Karpas-422 (cell line): ENCODE measurements around the gene ZNF493. TPM values are rescaled to one million over a fixed set of nuclear protein-coding genes. Genes with fewer than 3 reads are reported as not detected.

ENCODE experiments used
- DNase-seq: peaks from one replicate; pipeline ENCODE4 v3.0.0-alpha.2; 2015
- H2AFZ ChIP-seq: fragments of 200-600 bp; sonication (generic); 2 replicates; pipeline ENCODE4 v1.6.1; 2014; ENCODE audit warnings: antibody characterized with exemption, low read length, mixed read lengths
- H3K27ac ChIP-seq: fragments of 200-600 bp; sonication (generic); 2 replicates; pipeline ENCODE4 v1.5.1; 2014; ENCODE audit warnings: mild to moderate bottlenecking, low read length, moderate library complexity
- H3K27me3 ChIP-seq: fragments of 200-600 bp; sonication (generic); 2 replicates; pipeline ENCODE4 v1.6.1; 2014; ENCODE audit warnings: low read length, mixed read lengths
- H3K36me3 ChIP-seq: fragments of 200-600 bp; sonication (generic); 2 replicates; pipeline ENCODE4 v1.6.1; 2014; ENCODE audit warnings: low read length, mixed read lengths; ENCODE audit not compliant: insufficient read depth
- H3K4me1 ChIP-seq: fragments of 200-600 bp; sonication (generic); 2 replicates; pipeline ENCODE4 v1.6.1; 2014; ENCODE audit warnings: mild to moderate bottlenecking, low read length, mixed read lengths
- H3K4me2 ChIP-seq: fragments of 200-600 bp; sonication (generic); 2 replicates; pipeline ENCODE4 v1.6.1; 2014; ENCODE audit warnings: low read length, low read depth, mild to moderate bottlenecking; ENCODE audit not compliant: poor library complexity, severe bottlenecking
- H3K4me3 ChIP-seq: fragments of 200-600 bp; sonication (generic); 2 replicates; pipeline ENCODE4 v1.5.1; 2014; ENCODE audit warnings: mild to moderate bottlenecking, antibody characterized with exemption, low read length, mixed read lengths
- H3K79me2 ChIP-seq: fragments of 200-600 bp; sonication (generic); 2 replicates; pipeline ENCODE4 v1.6.1; 2014; ENCODE audit warnings: mild to moderate bottlenecking, low read length, mixed read lengths
- H3K9ac ChIP-seq: fragments of 200-600 bp; sonication (generic); 2 replicates; pipeline ENCODE4 v1.6.0; 2014; ENCODE audit warnings: low read length
- H3K9me2 ChIP-seq: fragments of 200-600 bp; sonication (generic), shearing (Covaris generic); replicated peaks from 2 replicates; pipeline ENCODE4 v1.6.0; 2014; ENCODE audit warnings: mild to moderate bottlenecking, low read length, moderate library complexity; ENCODE audit not compliant: insufficient read depth
- H3K9me3 ChIP-seq: fragments of 300-700, 200-600 bp; sonication (generic); 2 replicates; pipeline ENCODE4 v1.6.1; 2014; ENCODE audit warnings: low read length, mixed read lengths
- H4K20me1 ChIP-seq: fragments of 200-600 bp; sonication (generic); 2 replicates; pipeline ENCODE4 v1.6.1; 2014; ENCODE audit warnings: mild to moderate bottlenecking, antibody characterized with exemption, low read length, low read depth; ENCODE audit not compliant: insufficient read depth
- total RNA-seq: library from RNA; depleted of rRNA; stranded (reverse); fragments of >200 nt; shearing (Covaris generic); gene quantifications from 2 replicates; pipeline ENCODE4 v1.2.3, GENCODE V29; 2014; ENCODE audit warnings: low replicate concordance

Gene ZNF493
- total RNA-seq, 1 experiment from 2014 or later = 90.8 TPM

GRCh38 chr19:21439201-21439751 lies 42.3 kb downstream of the ZNF493 start:
- Histone ChIP-seq H3K9me3 (no peaks in the 10 kb centered on the region), H4K20me1 (no peaks in the 10 kb centered on the region), H3K9me2 (no peaks in the 10 kb centered on the region), H3K4me3 (no peak overlapping the region), H3K4me1 (no peaks in the 10 kb centered on the region), H3K4me2 (no peak overlapping the region), H3K36me3 (no peaks in the 10 kb centered on the region), H3K79me2 (no peaks in the 10 kb centered on the region), H2AFZ (no peak overlapping the region), H3K9ac (no peak overlapping the region), H3K27me3 (no peaks in the 10 kb centered on the region), H3K27ac (no peak overlapping the region)
- DNase-seq = no peak

DNA sequence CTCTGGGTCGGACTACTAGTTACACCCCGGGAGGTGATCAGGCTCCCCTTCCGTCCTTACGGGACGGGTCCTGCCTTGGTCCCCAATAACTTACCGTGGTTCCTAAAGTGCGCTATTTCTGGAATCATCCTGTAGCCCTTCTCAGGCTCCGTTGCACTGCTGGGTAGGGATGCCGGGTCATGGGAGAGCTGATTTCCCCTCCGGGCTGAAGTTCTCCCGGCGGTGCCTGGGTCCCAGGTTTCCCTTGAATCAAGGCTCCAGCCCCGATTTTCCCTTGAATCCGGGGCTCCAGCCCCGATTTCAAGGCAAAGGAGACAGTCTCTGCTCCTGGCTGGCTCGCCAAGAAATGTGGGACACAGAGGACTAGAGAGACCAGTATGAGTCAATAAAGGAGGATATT lies 43.4 kb downstream of the ZNF493 start:
- Histone ChIP-seq H3K9me2 (no peaks in the 10 kb centered on the region), H3K27ac (no peak overlapping the region), H3K79me2 (no peaks in the 10 kb centered on the region), H3K9ac (no peak overlapping the region), H4K20me1 (no peaks in the 10 kb centered on the region), H3K9me3 (no peaks in the 10 kb centered on the region), H3K4me1 (no peaks in the 10 kb centered on the region), H2AFZ (no peak overlapping the region), H3K4me2 (no peak overlapping the region), H3K4me3 (no peak overlapping the region), H3K36me3 (no peaks in the 10 kb centered on the region), H3K27me3 (no peaks in the 10 kb centered on the region)
- DNase-seq = no peak

- Histone ChIP-seq H3K27me3 (no peaks in the 10 kb centered on the region), H3K4me1 (no peaks in the 10 kb centered on the region), H3K4me2 (no peak overlapping the region), H2AFZ (no peak overlapping the region), H3K9me3 (peaks cover 11% of the 10 kb centered on the region), H3K27ac (no peak overlapping the region), H3K79me2 (no peaks in the 10 kb centered on the region), H3K9me2 (no peaks in the 10 kb centered on the region), H3K4me3 (no peak overlapping the region), H3K9ac (no peak overlapping the region), H3K36me3 (no peaks in the 10 kb centered on the region), H4K20me1 (no peaks in the 10 kb centered on the region)
- DNase-seq = no peak
These were observed 54.3 kb downstream of the ZNF493 start for GRCh38 chr19:21451187-21451586.

DNA sequence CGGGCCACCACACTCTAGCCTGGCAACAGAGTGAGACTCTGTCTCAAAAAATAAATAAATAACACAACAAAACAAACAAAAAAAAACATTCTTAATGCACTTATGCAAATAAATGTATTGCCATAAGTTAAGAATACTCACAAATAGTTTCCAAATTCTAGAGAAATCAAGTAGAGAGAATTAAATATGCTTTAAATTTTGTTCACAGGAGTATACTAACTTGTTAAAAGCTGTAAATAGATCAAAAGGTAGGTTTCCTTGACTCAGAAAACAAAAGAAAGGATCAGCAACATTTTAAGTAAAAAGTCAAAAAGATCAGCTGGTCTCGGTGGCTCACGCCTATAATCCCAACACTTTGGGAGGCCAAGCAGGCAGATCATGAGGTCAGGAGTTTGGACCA lies 58.0 kb downstream of the ZNF493 start:
- Histone ChIP-seq H3K27ac (no peak overlapping the region), H3K4me2 (no peak overlapping the region), H3K27me3 (no peaks in the 10 kb centered on the region), H3K9me3 (peaks cover 18% of the 10 kb centered on the region), H2AFZ (no peak overlapping the region), H3K79me2 (no peaks in the 10 kb centered on the region), H3K4me3 (no peak overlapping the region), H3K36me3 (no peaks in the 10 kb centered on the region), H3K9ac (no peak overlapping the region), H4K20me1 (no peaks in the 10 kb centered on the region), H3K9me2 (no peaks in the 10 kb centered on the region), H3K4me1 (no peaks in the 10 kb centered on the region)
- DNase-seq = no peak

GRCh38 chr19:21460686-21461085 lies 63.8 kb downstream of the ZNF493 start:
- peaks cover 9% of the 10 kb centered on the region for H3K9me3 ChIP-seq
- no peak overlapping the region for H3K27ac ChIP-seq
- H4K20me1 ChIP-seq = no peaks in the 10 kb centered on the region
- no peaks in the 10 kb centered on the region for H3K9me2 ChIP-seq
- H3K9ac ChIP-seq = no peak overlapping the region
- no peaks in the 10 kb centered on the region for H3K27me3 ChIP-seq
- H3K4me3 ChIP-seq = no peak overlapping the region
- H3K79me2 ChIP-seq = no peaks in the 10 kb centered on the region
- DNase-seq = no peak
- no peaks in the 10 kb centered on the region for H3K4me1 ChIP-seq
- H3K4me2 ChIP-seq = no peak overlapping the region
- no peaks in the 10 kb centered on the region; the same call in 1 of the 2 replicates for H3K36me3 ChIP-seq
- no peak overlapping the region for H2AFZ ChIP-seq

GRCh38 chr19:21462540-21462939 lies 65.6 kb downstream of the ZNF493 start:
- Histone ChIP-seq H4K20me1 (no peaks in the 10 kb centered on the region), H3K79me2 (no peaks in the 10 kb centered on the region), H3K4me3 (no peak overlapping the region), H2AFZ (no peak overlapping the region), H3K36me3 (no peaks in the 10 kb centered on the region; the same call in 1 of the 2 replicates), H3K27ac (no peak overlapping the region), H3K9me2 (no peaks in the 10 kb centered on the region), H3K9ac (no peak overlapping the region), H3K4me1 (no peaks in the 10 kb centered on the region), H3K4me2 (no peak overlapping the region), H3K27me3 (no peaks in the 10 kb centered on the region), H3K9me3 (peaks cover 5% of the 10 kb centered on the region)
- no peak for DNase-seq

DNA sequence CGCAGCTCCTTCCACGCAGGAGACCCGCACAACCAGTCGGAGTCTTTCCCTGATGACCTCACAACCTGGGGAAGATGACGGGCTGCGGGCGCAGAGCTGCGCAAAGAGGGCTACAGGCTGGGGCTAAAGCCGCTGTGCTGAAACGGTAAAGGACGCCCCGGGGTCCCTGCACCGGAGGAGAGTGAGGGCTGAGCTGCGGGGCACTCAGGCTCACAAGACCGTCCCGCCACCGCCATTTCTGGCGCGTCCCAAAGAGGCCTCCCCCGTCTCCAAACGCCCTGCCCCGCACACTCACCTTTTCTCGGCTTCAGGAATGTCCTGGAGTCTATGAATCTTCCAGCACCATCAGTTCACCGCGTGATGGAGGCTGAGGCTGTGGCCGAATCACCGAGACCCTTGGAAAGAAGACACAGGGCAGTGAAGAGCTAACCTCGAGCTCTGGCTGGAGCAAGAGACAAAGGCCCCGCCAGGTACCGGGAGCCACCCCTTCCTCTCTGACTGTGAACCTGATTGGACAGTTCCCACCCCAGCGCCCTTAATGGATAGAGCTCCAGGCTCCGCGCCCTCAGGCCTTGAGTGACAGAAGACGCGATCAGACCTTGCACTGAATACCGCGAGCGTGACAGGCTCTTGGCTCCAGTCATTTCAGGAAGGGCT lies 66.6 kb downstream of the ZNF493 start:
- Histone ChIP-seq H4K20me1 (no peaks in the 10 kb centered on the region), H3K27me3 (no peaks in the 10 kb centered on the region), H3K9me3 (no peaks in the 10 kb centered on the region), H3K4me1 (no peaks in the 10 kb centered on the region), H3K9me2 (no peaks in the 10 kb centered on the region), H3K9ac (peak overlapping the region; percentile 55), H2AFZ (peak overlapping the region; percentile 62), H3K27ac (no peak overlapping the region), H3K4me3 (peak overlapping the region; percentile 55; the same call in 1 of the 2 replicates), H3K36me3 (no peaks in the 10 kb centered on the region; the same call in 1 of the 2 replicates), H3K4me2 (peak overlapping the region; percentile 50), H3K79me2 (no peaks in the 10 kb centered on the region)
- DNase-seq = peak; percentile 70

DNA sequence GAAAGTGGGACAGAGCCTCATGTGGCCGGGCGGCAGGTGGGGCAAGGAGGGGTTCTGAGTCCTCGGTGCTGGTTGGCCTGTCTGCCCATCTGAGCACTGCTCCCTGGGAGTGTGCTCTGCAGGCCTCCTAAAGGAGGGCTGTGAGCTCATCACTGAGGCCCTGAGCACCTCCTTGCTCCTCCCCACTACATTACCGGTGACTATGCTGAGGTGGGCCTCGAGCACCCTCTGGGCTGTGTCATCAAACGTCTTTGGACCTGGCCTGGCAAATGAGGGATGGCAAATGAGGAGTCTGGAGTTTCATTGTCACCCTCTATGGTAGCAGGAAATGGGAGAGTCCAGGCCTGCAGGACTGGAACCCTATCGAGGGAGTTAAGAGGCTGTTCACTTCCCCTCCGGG lies 69.7 kb downstream of the ZNF493 start:
- Histone ChIP-seq H3K27me3 (no peaks in the 10 kb centered on the region), H3K79me2 (no peaks in the 10 kb centered on the region), H4K20me1 (no peaks in the 10 kb centered on the region)

More for the DNA sequence above, 69.7 kb downstream of the ZNF493 start:
- Histone ChIP-seq H3K36me3 (no peaks in the 10 kb centered on the region; the same call in 1 of the 2 replicates), H3K4me2 (no peak overlapping the region), H3K9me3 (no peaks in the 10 kb centered on the region), H3K9me2 (no peaks in the 10 kb centered on the region), H3K4me3 (no peak overlapping the region), H2AFZ (no peak overlapping the region), H3K9ac (no peak overlapping the region), H3K4me1 (no peaks in the 10 kb centered on the region), H3K27ac (no peak overlapping the region)
- DNase-seq = no peak
